Gastroesophageal sphincter (tissue), 3 donors: ENCODE measurements around the gene RBMS2.

ENCODE experiments used
- EP300 ChIP-seq: sonication (generic); formaldehyde crosslinking; IDR thresholded peaks from one replicate; pipeline ENCODE4 v1.6.1; 2017; ENCODE audit warnings: antibody characterized with exemption, mild to moderate bottlenecking
- POLR2A ChIP-seq, 2 donors: fragments of 450-650 bp; IDR thresholded peaks; one replicate each; pipeline ENCODE4 v1.6.1; 2017; ENCODE audit warnings: antibody characterized with exemption in 2 of 2, mild to moderate bottlenecking in 2 of 2, moderate library complexity in 1 of 2
- POLR2AphosphoS5 ChIP-seq: sonication (generic); formaldehyde crosslinking; IDR thresholded peaks from one replicate; pipeline ENCODE4 v1.6.1; 2017; ENCODE audit warnings: antibody characterized with exemption
- TF ChIP-seq, protein P1 (sequence below), 4 experiments: fragments of 200-600 bp in 2 of 4; fragments of 450-650 bp in 2 of 4; sonication (generic) in 1 of 4; IDR thresholded peaks; one replicate each; pipeline ENCODE4 v1.5.1; 2017 to 2019; ENCODE audit warnings: antibody characterized with exemption in 4 of 4, mild to moderate bottlenecking in 2 of 4, moderate library complexity in 2 of 4

DNA sequence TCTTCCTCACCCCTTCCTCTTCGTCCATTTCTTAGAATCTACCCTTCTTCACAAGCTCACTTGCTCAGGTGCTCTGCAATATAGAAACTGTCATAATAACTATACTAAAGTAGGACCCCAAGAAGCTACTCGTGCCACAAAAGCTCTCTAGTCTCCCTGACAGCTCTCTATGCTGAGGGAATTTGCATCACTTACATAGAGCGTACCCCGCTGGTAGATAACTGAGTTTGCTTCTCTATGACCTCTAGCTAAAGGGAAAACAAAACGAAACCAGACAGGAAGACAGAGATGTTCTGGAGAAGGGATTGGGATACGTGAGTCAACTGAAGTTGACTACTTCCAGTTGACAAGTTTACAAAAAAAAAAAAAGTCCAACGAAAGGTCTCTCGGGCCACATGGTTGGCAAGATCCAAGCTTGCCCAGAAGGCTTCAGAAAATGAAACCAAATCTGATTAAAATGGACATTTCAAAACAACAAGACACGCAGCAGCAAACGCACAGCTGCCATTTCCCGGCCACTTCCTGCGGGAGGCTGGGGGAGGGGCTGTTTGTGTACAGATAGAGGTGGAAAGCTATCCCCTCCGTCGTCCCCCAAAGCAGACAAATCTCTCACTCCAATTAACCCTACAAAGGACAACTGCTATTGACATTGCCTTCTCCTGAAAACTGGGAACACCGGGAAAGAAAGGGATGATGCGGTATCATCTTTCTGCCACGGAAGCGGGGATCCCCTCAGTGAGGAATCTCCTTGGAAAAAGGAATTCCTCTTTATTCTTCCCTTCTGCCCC lies 107.2 kb downstream of the RBMS2 start:
- TF ChIP-seq, protein P1, sequence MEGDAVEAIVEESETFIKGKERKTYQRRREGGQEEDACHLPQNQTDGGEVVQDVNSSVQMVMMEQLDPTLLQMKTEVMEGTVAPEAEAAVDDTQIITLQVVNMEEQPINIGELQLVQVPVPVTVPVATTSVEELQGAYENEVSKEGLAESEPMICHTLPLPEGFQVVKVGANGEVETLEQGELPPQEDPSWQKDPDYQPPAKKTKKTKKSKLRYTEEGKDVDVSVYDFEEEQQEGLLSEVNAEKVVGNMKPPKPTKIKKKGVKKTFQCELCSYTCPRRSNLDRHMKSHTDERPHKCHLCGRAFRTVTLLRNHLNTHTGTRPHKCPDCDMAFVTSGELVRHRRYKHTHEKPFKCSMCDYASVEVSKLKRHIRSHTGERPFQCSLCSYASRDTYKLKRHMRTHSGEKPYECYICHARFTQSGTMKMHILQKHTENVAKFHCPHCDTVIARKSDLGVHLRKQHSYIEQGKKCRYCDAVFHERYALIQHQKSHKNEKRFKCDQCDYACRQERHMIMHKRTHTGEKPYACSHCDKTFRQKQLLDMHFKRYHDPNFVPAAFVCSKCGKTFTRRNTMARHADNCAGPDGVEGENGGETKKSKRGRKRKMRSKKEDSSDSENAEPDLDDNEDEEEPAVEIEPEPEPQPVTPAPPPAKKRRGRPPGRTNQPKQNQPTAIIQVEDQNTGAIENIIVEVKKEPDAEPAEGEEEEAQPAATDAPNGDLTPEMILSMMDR (IDR thresholded peaks at IDR 0.05), result no peak
- TF ChIP-seq POLR2A (IDR thresholded peaks at IDR 0.05) (no peak), POLR2AphosphoS5 (peak; percentile 59), EP300 (no peak)
